ENCODE measurements around the gene SLC37A3.
"Not testable (repeated sequence)": the region's sequence is repeated elsewhere in the genome, so short reads cannot be mapped to it uniquely, and the experiment has no call there.

The SLC37A3 gene

DNA sequence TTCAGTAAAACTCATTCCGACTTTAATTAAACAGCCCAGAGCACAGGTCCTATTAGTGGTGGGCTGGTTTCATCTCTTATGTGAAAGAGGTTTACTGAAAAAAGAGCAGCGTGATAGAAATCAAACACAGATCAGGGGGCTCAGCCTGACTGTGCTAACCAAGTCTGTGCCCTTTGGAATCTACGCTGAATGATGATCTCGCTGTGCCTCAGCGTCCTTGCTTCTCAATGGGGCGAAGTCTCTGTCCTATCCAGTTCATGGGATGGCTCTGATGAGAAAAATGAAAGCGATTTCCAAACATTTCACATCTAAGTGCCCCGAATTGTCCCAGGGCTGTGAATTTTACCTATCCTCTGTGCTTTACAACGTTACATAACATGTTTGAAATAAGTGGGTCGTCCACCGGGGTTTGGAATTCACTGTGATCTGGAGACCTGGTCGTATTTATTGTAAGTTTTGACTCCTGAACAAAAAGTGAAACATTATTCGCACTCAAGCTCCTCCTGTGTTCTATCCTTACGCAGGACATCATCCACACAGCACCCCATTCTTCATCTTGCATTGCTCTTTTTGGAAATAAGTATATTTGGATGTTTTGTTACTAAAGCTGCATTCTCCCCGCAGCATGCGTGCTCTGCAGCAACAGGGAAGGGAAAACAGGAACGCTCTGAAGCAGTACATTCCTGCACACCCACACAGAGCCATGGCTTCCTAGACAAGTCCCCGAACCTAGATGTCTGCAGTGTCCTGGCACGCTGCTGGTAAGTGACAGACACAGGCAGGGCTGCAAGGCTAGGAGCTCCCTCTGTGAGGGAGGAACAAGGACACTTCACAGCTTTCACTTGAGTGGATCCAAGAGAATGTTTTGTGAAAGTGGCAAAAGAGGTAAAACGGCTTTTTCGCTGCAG, 83.5 kb downstream of the SLC37A3 start:
- DNase-seq (ENCODE audit: low spot score): no peak

DNA sequence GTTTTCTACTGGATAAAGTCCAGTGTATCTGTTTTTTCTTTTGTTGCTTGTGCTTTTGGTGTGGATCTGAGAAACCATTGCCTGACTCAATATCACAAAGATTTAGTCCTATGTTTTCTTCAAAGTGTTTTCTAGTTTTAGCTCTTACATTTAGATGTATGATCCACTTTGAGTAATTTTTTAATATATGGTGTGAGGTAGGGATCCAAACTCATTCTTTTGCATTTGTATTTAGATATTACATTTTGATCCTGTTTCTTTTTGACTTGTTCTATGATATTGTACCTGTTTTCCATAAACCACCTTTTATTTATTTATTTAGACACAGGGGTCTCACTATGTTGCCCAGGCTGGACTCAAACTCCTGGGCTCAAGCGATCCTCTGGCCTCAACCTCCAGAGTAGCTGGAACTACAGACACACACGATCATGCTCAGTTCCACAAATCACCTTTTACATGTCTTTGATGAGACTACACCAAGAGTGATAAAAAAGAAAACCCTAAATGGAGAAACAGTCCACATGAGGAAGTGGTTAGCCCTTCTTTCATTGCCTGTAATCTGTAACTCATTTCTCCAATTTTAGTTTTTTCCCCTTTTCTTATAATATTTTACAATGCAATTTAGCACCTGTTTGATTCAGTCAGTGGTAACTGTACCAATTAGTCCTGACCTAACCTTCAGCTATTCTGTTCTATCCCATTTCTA, 86.0 kb downstream of the SLC37A3 start:
- no peak for DNase-seq (ENCODE audit: low spot score)

DNA sequence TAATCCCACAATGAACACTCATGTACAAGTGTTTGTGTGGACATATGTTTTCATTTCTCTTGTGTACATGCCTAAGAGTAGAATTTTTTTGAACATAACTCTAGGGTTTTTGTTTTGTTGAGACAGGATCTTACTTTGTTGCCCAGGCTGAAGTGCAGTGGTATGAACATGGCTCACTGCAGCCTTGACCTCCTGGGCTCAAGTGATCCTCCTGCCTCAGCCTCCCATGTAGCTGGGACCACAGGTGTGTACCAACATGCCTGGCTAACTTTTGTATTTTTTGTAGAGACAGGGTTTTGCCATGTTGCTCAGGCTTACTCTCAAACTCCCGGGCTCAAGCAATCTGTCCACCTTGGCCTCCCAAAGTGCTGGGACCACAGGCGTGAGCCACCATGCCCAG, 87.2 kb downstream of the SLC37A3 start:
- DNase-seq (ENCODE audit: low spot score): not testable (repeated sequence)

DNA sequence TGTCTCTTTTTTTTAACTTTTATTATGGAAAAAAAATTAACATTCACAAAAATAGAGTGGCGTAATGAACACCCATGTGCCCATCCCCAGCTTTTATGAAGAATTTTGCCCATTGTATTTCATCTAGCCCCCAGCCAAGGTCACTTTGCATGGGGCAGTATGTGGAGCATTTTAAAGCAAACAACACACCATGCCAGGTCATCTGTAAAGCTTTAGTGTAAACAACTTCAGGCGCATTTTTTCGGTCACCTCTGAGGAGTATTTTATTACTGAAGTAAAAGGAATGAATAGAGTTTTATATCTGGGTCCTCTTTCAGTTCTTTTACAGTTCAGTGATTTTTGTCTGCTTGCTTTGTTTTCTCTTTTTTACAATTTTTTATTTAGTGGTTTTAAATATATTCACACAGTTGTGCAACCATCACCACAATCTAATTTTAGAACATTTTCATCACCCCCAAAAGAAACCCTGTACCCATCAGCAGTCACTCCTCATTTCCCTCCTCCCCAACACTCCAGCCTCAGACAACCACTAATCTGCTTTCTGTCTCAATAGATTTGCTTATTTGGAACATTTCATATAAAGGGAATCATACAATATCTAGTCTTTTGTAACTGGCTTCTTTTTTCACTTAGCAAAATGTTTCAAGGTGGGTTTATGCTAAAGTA, 87.9 kb downstream of the SLC37A3 start:
- DNase-seq (ENCODE audit: low spot score): no peak

DNA sequence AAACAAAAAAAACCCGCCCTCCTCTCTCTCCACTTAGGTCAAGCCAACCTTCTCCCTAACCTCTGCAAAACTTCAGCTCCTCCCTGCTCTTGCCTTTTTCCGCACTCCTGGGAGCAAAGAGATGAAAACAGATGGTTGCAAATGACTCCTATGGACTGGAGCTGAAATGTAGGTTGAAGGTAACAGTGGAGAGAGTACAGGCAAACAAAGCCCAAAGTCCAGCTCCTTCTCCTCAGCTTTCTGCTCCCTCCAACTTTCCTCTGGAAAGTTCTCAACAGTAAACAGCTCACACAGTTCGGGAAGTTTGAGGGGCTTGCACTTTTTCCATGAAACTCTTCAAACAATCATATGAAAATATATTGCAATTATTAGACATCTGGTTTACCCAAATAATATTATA, 90.3 kb downstream of the SLC37A3 start:
- no peak for DNase-seq (ENCODE audit: low spot score)

GRCh38 chr7:140304191-140304799, 94.0 kb downstream of the SLC37A3 start:
- DNase-seq (ENCODE audit: low spot score): no peak

DNA sequence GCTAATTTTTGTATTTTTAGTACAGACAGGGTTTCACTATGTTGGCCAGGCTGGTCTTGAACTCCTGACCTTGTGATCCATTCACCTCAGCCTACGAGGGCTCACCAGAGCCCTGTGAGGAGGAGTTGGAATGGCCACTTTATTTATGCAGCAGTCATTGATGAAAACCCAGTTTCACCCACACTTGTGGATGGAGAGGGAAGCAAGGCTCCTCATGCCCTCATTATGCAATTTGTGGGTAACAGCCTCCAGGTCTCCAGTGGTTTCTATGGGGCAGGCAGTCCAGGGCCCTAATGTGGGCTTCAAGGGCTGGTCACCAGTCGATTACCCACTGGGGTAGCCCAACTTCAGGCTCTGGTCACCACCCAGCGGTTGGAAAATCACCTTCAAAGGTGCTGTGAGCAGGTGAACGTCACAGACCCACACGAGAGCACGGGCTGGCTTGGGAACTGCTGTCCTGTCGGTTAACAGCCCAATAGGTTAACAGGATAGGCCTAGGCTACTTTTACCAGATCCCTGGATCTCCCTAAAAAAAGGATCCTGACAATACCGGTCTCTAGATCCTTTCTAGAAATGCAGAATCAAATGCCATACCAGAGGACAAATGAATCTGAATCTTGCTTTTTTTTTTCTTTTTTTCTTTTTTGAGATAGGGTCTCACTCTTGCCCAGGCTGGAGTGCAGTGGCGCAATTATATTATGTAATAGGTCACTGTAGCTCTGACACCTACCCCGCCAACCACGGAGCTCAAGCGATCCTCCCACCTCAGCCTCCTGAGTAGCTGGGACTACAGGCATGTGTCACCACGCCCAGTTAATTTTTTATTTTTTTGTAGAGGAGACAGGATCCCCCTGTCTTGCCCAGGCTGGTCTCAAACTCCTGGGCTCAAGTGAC, 97.8 kb downstream of the SLC37A3 start:
- DNase-seq (ENCODE audit: low spot score): no peak

GRCh38 chr7:140298213-140298612, 100.1 kb downstream of the SLC37A3 start:
- DNase-seq (ENCODE audit: low spot score): no peak

DNA sequence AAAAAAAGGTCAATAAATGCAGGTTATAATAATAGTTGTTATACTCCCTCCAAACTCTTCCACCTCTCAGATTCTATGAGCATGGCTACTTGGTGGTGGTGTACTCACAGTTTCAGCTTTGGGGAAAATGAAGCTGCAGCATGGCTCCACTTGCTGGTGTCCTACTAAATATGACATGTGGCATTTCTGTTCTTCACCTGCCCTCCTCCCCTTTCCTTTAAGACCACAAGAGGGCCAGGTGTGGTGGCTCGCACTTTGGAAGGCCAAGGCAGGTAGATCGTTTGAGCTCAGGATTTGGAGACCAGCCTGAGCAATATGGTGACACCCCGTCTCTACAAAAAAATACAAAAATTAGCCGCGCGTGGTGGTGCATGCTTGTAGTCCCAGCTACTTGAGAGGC, 101.1 kb downstream of the SLC37A3 start:
- no peak for DNase-seq (ENCODE audit: low spot score)

DNA sequence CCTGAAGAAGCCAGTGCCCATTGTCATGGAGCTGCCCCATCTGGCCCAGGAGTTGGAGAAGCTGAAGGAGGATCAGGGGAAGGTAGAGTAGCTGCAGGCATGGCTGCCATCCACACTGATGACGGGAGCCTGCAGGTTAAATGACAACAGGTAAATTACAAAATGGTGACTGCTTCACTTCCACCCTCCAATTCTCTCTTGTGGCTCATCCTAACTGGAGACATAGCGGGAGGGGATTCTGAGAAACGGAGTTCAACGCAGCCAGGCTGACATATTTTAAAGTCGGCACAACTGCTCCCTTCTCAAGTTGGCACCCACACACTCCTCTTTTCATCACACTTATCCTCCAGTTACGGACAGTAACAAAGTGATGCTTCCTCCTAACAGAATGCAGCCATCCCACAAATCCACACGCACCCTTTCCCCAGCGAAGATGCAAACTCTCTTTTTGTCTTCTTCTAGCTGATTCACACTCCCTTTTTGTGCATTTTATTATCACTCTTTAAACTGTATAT, 103.0 kb downstream of the SLC37A3 start:
- no peak for DNase-seq (ENCODE audit: low spot score)

GRCh38 chr7:140294454-140294853, 103.9 kb downstream of the SLC37A3 start:
- no peak for DNase-seq (ENCODE audit: low spot score)

DNA sequence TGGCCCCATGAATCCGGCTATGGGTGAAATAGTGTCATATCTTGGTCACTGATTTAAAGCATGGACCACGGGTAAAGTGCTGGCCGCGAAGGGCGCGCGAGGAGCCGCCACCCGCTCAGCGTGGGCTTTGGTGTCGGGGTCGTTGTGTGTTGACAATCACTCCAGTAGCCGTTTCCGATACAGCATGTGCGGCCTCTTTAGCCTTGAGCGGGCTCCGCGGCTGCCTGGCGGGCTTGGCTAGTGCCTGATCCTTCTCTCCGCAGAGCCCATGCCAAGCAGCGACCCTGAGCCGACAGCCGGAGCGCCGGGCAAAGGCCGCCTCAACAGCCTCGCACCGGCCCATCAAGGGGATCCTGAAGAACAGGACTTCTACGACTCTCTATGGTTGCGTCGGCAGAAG, 105.9 kb downstream of the SLC37A3 start:
- DNase-seq (ENCODE audit: low spot score): no peak

GRCh38 chr7:140289804-140290203, 108.5 kb downstream of the SLC37A3 start:
- DNase-seq (ENCODE audit: low spot score): no peak

GRCh38 chr7:140287988-140288387, 110.3 kb downstream of the SLC37A3 start:
- DNase-seq (ENCODE audit: low spot score): no peak

GRCh38 chr7:140285938-140286337, 112.4 kb downstream of the SLC37A3 start:
- DNase-seq (ENCODE audit: low spot score): no peak

GRCh38 chr7:140284062-140284461, 114.3 kb downstream of the SLC37A3 start:
- DNase-seq (ENCODE audit: low spot score): peak; percentile 21

All from LoVo (cell line).